GM23248 (cell line): Measurements from ENCODE around the gene DRD1. TPM values are rescaled to one million over a fixed set of nuclear protein-coding genes. Genes with fewer than 3 reads are reported as not detected.
"Not testable (repeated sequence)": the region's sequence is repeated elsewhere in the genome, so short reads cannot be mapped to it uniquely, and the experiment has no call there.

Experiments
- DNase-seq: peaks from one replicate; pipeline ENCODE4 v3.0.0-alpha.2; 2015
- H2AFZ ChIP-seq: fragments of 200-600 bp; sonication (generic); 2 replicates; pipeline ENCODE4 v1.6.1; 2016; ENCODE audit warnings: antibody characterized with exemption
- H3F3A ChIP-seq: fragments of 200-600 bp; sonication (generic); 2 replicates; pipeline ENCODE4 v1.6.1; 2016; ENCODE audit warnings: mild to moderate bottlenecking, antibody characterized with exemption, mixed run types; ENCODE audit not compliant: insufficient read depth
- H3K27ac ChIP-seq: fragments of 200-600 bp; sonication (generic); 2 replicates; pipeline ENCODE4 v1.5.1; 2016; ENCODE audit warnings: mild to moderate bottlenecking
- H3K27me3 ChIP-seq: fragments of 200-600 bp; sonication (generic); replicated peaks from 2 replicates; pipeline ENCODE4 v1.6.1; 2016; ENCODE audit warnings: mild to moderate bottlenecking; ENCODE audit not compliant: insufficient read depth
- H3K36me3 ChIP-seq: fragments of 200-600 bp; sonication (generic); 2 replicates; pipeline ENCODE4 v1.6.1; 2016; ENCODE audit warnings: low read depth, mild to moderate bottlenecking
- H3K4me1 ChIP-seq: fragments of 200-600 bp; sonication (generic); 2 replicates; pipeline ENCODE4 v1.6.1; 2016; ENCODE audit warnings: mild to moderate bottlenecking; ENCODE audit not compliant: insufficient read depth
- H3K4me2 ChIP-seq: fragments of 200-600 bp; sonication (generic); one replicate; pipeline ENCODE4 v1.6.1; 2016; ENCODE audit warnings: mild to moderate bottlenecking; ENCODE audit not compliant: unreplicated experiment
- H3K4me3 ChIP-seq: fragments of 200-600 bp; sonication (generic); 2 replicates; pipeline ENCODE4 v1.5.1; 2016; ENCODE audit warnings: mild to moderate bottlenecking
- H3K79me2 ChIP-seq: fragments of 200-600 bp; sonication (generic); 2 replicates; pipeline ENCODE4 v1.6.1; 2016; ENCODE audit warnings: mild to moderate bottlenecking; ENCODE audit not compliant: insufficient read depth
- H3K9ac ChIP-seq: fragments of 200-600 bp; sonication (generic); 2 replicates; pipeline ENCODE4 v1.6.1; 2016; ENCODE audit warnings: mild to moderate bottlenecking
- H3K9me2 ChIP-seq: fragments of 200-600 bp; sonication (generic); 2 replicates; pipeline ENCODE4 v1.6.1; 2016; ENCODE audit warnings: mixed run types, mild to moderate bottlenecking, moderate library complexity; ENCODE audit not compliant: insufficient read depth
- H3K9me3 ChIP-seq: fragments of 200-600 bp; sonication (generic); one replicate; pipeline ENCODE4 v1.6.1; 2017; ENCODE audit warnings: low read depth
- H4K20me1 ChIP-seq: fragments of 200-600 bp; sonication (generic); 2 replicates; pipeline ENCODE4 v1.6.0; 2016; ENCODE audit not compliant: insufficient read depth
- EZH2 ChIP-seq: fragments of 200-600 bp; sonication (generic); IDR thresholded peaks from 2 replicates; pipeline ENCODE4 v1.6.1; 2018; ENCODE audit warnings: antibody characterized with exemption, mild to moderate bottlenecking; ENCODE audit not compliant: insufficient read depth, poor library complexity, severe bottlenecking
- EZH2phosphoT487 ChIP-seq: fragments of 200-600 bp; sonication (generic); IDR thresholded peaks from 2 replicates; pipeline ENCODE4 v1.6.1; 2018; ENCODE audit warnings: antibody characterized with exemption, moderate library complexity, mild to moderate bottlenecking, low read depth; ENCODE audit not compliant: insufficient read depth
- WGBS, 2 experiments: methylation state at CpG; one replicate each; pipeline ENCODE4 v1.1.6; 2015 to 2017; ENCODE audit warnings: low lambda C conversion rate in 2 of 2, low coverage in 1 of 2; ENCODE audit errors: missing lambda C conversion rate in 2 of 2; 5-methylcytosine and 5-hydroxymethylcytosine counted together
- in situ Hi-C: fragments of 300-500 bp; cut with MboI; formaldehyde crosslinking; loops from 2 replicates; pipeline ENCODE4 v1.15.0; 2020
- polyA plus RNA-seq: library from polyadenylated mRNA; unstranded; fragments of >200 nt; fragmentation: Nextera tagmentation; extraction: Ambion mirVana; gene quantifications from 2 replicates; pipeline ENCODE4 v1.2.1, GENCODE V29; 2016
- total RNA-seq: library from RNA; depleted of rRNA; stranded (reverse); fragments of >200 nt; shearing (Covaris generic); gene quantifications from 2 replicates; pipeline ENCODE4 v1.2.3, GENCODE V29; 2014

DRD1 gene
- total and polyA plus RNA-seq, 2 experiments from 2014 or later: not detected

DNA sequence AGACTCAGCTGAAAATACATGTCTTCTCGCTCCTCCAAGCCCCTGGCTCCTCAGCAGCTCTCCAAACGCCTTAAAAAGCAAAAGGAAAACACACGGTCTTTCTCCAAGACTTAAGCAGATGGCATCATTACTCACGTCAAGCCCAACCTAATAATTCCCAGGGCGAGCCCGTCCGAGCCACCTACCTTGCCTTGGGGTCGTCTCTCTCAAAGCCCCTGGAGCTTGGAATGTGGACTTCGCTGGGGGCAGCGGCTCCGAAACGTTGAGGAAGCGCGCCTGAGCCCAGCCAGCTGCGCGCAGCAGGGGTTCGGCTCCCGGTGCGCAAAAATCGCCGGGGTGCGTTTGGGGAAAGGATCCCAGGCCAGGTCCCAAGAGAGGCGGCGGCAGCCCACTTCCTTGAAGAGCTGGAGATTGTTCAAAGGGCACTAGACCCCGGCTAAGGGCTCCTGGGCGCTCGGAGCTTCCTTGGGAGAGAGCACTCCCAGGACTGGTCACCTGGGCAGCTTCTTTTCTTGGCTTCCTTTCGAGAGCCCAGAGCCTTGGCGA is 395 bp downstream of the DRD1 start:
- Histone ChIP-seq H3K4me2 (no peak overlapping the region), H3K36me3 (no peaks in the 10 kb centered on the region), H3K79me2 (no peaks in the 10 kb centered on the region), H3K9ac (no peak overlapping the region), H2AFZ (no peak overlapping the region), H3K4me3 (no peak overlapping the region), H3F3A (no peaks in the 10 kb centered on the region), H3K9me2 (no peaks in the 10 kb centered on the region), H3K4me1 (no peaks in the 10 kb centered on the region), H4K20me1 (no peaks in the 10 kb centered on the region), H3K27me3 (peaks cover 37% of the 10 kb centered on the region), H3K9me3 (no peaks in the 10 kb centered on the region), H3K27ac (no peak overlapping the region)
- TF ChIP-seq EZH2 (no peak), EZH2phosphoT487 (no peak)
- 3 to 4% methylated on average over 28 of the region's 29 CpGs for WGBS, 2 experiments
- in situ Hi-C loops: loop anchor here (10.0 kb wide), 1 partner anchor 489 kb away; no protein-coding TSS in a partner anchor
- DNase-seq: peak; percentile 6

DNA sequence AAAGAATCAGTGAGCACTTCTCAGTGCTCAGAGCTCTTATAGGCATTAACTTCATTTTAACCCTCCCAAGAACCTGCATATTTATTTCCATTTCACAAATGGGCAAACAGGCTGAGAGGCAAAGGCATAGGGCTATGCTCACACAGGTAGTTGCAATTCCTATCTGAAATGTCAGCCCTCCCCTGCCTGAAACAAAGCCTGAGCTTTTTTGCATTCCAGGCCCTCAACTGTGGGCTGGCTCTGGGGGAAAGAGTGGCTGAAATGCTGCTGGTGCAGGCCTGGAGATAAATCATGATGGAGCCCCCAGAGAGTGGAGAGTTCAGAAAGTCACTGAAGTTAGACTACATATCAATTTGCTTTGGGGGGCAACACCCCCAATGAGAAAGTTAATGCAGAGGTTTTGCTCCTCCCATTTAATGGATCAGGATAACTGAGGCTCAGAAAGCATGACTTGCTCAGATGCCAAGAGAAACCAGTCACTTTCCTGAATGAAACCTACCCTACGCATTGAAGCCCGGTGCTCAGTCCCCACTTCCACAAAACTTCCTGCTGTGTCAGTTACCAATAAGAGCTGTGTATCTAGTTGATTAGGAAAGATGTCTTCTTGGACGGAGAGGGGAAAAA is 5.6 kb downstream of the DRD1 start:
- Histone ChIP-seq H3K9me2 (no peaks in the 10 kb centered on the region), H3K9ac (no peak overlapping the region), H3K36me3 (no peaks in the 10 kb centered on the region), H2AFZ (no peak overlapping the region), H3K4me3 (no peak overlapping the region), H3K27me3 (peaks cover 8% of the 10 kb centered on the region), H3K9me3 (no peaks in the 10 kb centered on the region), H3K4me2 (no peak overlapping the region), H4K20me1 (no peaks in the 10 kb centered on the region), H3K79me2 (no peaks in the 10 kb centered on the region), H3K4me1 (no peaks in the 10 kb centered on the region), H3F3A (no peaks in the 10 kb centered on the region), H3K27ac (no peak overlapping the region)
- TF ChIP-seq EZH2phosphoT487 (no peak), EZH2 (no peak)
- 31 to 33% methylated on average over 3 of the region's 3 CpGs for WGBS, 2 experiments
- no peak for DNase-seq
- in situ Hi-C loops: no loop called here

DNA sequence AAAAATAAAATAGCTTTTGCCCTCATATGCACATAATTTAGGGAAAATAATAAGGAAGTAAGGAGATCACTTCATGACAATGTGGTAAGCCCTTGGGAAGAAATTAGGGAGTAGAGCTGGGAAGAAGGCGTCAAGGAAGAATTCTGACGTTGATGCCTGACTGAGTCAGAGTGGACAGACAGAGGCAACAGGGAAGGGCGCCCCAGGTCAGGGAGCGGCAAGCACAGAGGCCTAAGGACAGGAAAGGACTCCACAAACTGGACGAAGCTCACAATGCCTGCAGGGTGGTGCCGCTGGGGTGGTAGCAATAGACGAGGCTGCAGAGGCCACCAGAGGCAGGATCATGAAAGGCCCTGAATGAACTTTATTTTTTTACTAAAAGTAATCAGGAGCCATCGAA is 7.6 kb downstream of the DRD1 start:
- WGBS, 2 experiments: 34 to 38% methylated on average over 8 of the region's 8 CpGs
- in situ Hi-C loops: no loop called here

DNA sequence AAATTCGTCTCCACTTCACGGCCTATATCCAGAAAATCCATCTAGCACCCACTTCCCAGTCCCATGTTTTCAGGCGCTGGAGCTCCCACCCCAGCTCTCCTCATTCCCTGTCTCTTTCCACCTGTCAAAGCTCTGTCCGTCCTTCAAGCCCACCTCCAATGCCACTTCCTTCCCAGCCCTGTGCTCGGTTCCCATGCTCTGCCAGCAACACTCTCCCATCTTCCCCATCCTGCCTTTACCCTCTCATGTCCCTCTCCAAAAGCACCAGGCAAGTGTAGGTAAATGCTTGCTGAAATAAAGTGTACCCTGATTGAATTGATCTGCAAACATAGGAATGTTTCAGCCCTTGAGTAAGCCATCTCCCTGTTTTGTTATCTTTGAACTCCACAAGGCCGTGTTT is 9.2 kb downstream of the DRD1 start:
- Histone ChIP-seq H3K36me3 (no peaks in the 10 kb centered on the region), H3K27me3 (no peaks in the 10 kb centered on the region; the same call in 1 of the 2 replicates), H3K4me1 (no peaks in the 10 kb centered on the region), H3K4me3 (no peak overlapping the region), H3F3A (no peaks in the 10 kb centered on the region), H3K4me2 (no peak overlapping the region), H3K79me2 (no peaks in the 10 kb centered on the region), H4K20me1 (no peaks in the 10 kb centered on the region), H3K9me2 (no peaks in the 10 kb centered on the region), H3K27ac (no peak overlapping the region), H3K9me3 (no peaks in the 10 kb centered on the region), H2AFZ (no peak overlapping the region), H3K9ac (no peak overlapping the region)
- WGBS, 2 experiments: 10 to 14% methylated on average over 6 of the region's 6 CpGs
- DNase-seq: no peak
- TF ChIP-seq EZH2phosphoT487 (no peak), EZH2 (no peak)
- in situ Hi-C loops: no loop called here

More for the DNA sequence above, 7.6 kb downstream of the DRD1 start:
- TF ChIP-seq EZH2 (no peak), EZH2phosphoT487 (no peak)
- H3K4me2 ChIP-seq: no peak overlapping the region
- no peaks in the 10 kb centered on the region for H3F3A ChIP-seq
- no peak for DNase-seq
- no peaks in the 10 kb centered on the region for H3K36me3 ChIP-seq
- no peaks in the 10 kb centered on the region for H3K4me1 ChIP-seq
- no peaks in the 10 kb centered on the region for H3K9me2 ChIP-seq
- H4K20me1 ChIP-seq: no peaks in the 10 kb centered on the region
- no peaks in the 10 kb centered on the region for H3K79me2 ChIP-seq
- no peak overlapping the region for H2AFZ ChIP-seq
- no peaks in the 10 kb centered on the region for H3K9me3 ChIP-seq
- peaks cover 5% of the 10 kb centered on the region for H3K27me3 ChIP-seq
- H3K4me3 ChIP-seq: no peak overlapping the region
- no peak overlapping the region for H3K27ac ChIP-seq
- no peak overlapping the region for H3K9ac ChIP-seq

DNA sequence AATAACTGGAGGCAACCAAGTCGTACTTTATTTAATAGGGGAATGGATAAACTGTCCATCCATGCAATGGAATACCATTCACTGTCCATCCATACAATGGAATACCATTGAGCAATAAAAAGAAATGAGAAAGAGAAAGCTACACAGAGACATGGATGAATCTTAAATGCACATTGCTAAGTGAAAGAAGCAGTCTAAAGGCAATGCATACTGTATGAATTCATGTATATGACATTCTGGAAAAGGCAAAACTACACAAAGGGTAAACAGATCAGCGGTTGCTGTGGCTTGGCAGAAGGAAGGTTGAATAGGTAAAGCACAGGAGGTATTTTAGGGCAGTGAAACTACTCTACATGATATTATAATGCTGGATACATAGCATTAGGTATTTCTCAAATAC is 16.2 kb downstream of the DRD1 start:
- no peaks in the 10 kb centered on the region for H3F3A ChIP-seq
- no peaks in the 10 kb centered on the region for H3K36me3 ChIP-seq
- no peak overlapping the region for H3K4me2 ChIP-seq
- DNase-seq: no peak
- no peak overlapping the region for H3K9ac ChIP-seq
- TF ChIP-seq EZH2 (no peak), EZH2phosphoT487 (no peak)
- no peaks in the 10 kb centered on the region for H3K27me3 ChIP-seq
- no peaks in the 10 kb centered on the region for H3K9me2 ChIP-seq
- no peak overlapping the region for H3K27ac ChIP-seq
- no peaks in the 10 kb centered on the region for H4K20me1 ChIP-seq
- in situ Hi-C loops: no loop called here
- no peak overlapping the region for H3K4me3 ChIP-seq
- no peaks in the 10 kb centered on the region for H3K9me3 ChIP-seq
- H3K4me1 ChIP-seq: no peaks in the 10 kb centered on the region
- H2AFZ ChIP-seq: no peak overlapping the region
- WGBS, 2 experiments: 9 to 15% methylated on average over 2 of the region's 2 CpGs
- H3K79me2 ChIP-seq: no peaks in the 10 kb centered on the region

DNA sequence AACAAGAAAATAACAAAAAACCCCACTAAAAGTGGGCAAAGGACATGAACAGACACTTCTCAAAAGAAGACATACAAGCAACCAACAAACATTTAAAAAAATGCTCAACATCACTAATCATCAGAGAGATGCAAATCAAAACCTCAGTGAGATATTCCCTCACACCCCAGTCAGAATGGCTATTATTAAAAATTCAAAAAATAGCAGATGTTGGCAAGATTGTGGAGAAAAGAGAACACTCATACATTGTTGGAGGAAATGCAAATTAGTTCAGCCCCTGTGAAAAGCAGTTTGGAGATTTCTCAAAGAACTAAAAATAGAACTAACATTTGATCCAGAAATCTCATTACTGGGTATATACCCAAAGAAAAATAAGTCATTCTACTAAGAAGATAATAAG is 19.4 kb downstream of the DRD1 start:
- H3K9me2 ChIP-seq, H3K36me3 ChIP-seq, H3K4me3 ChIP-seq, H3K27me3 ChIP-seq, H4K20me1 ChIP-seq, H3K79me2 ChIP-seq, H2AFZ ChIP-seq, H3K9me3 ChIP-seq, DNase-seq, H3K27ac ChIP-seq, H3K4me1 ChIP-seq, in situ Hi-C loops, H3K4me2 ChIP-seq, H3F3A ChIP-seq, H3K9ac ChIP-seq: not testable (repeated sequence)
